K562 (cell line): ENCODE measurements around the gene DTNB. TPM values are rescaled to one million over a fixed set of nuclear protein-coding genes. Genes with fewer than 3 reads are reported as not detected.

Source experiments
- ATAC-seq: fragments of 200-7000 bp; cut with Tn5 transposase; 3 replicates; pipeline ENCODE4 v1.9.1; 2020; ENCODE audit warnings: moderate library complexity
- BruUV-seq: library from RNA; stranded (reverse); fragments of 400-500 nt; replicated peaks from 2 replicates; lab custom pipeline; 2021; lab: Mats Ljungman, UMichigan
- CTCF ChIA-PET: fragments of 300-600 bp; formaldehyde crosslinking; extraction: SDS; loops from one replicate; lab custom pipeline; 2021; ENCODE audit warnings: low intra/inter-chr PET ratio; lab: Yijun Ruan, JAX
- POLR2A ChIA-PET: fragments of 300-600, 350-650 bp; sonication (Branson Sonifier 250); formaldehyde crosslinking; extraction: SDS; loops from one replicate; lab custom pipeline; 2021; ENCODE audit warnings: antibody characterized with exemption, inconsistent platforms; lab: Yijun Ruan, JAX
- DNase-seq, 4 experiments: peaks; one replicate each; pipeline versions ENCODE4 v3.0.0 to v3.0.0-alpha.2; 2011 to 2018; ENCODE audit warnings: low spot score in 3 of 4, mixed read lengths in 3 of 4; ENCODE audit errors: extremely low read depth in 1 of 4
- FAIRE-seq: peaks from 2 replicates; lab custom pipeline; 2011; peaks lifted over from hg19 to GRCh38; lab: Jason Lieb, UNC
- H2AFZ ChIP-seq: 2 replicates; pipeline ENCODE4 v1.6.0; 2011; ENCODE audit warnings: low read depth, low read length, control low read depth, inconsistent platforms
- H3K27ac ChIP-seq: fragments of 200-600 bp; 3 replicates; pipeline ENCODE4 v1.8.0; 2011; ENCODE audit warnings: low read depth, mild to moderate bottlenecking, control low read depth, inconsistent platforms, low read length, moderate library complexity, mixed read lengths; ENCODE audit errors: extremely low read depth
- H3K27me3 ChIP-seq, 2 experiments: fragments of 300-600 bp in 1 of 2; 2 replicates in 1 of 2; 3 replicates in 1 of 2; pipeline versions ENCODE4 v1.6.0 to v1.8.0; 2011; ENCODE audit warnings: inconsistent platforms in 2 of 2, low read length in 2 of 2, mild to moderate bottlenecking in 1 of 2, mixed read lengths in 1 of 2, moderate library complexity in 1 of 2; ENCODE audit not compliant: control insufficient read depth in 2 of 2, insufficient read depth in 2 of 2
- H3K36me3 ChIP-seq: fragments of 300-600 bp; 3 replicates; pipeline ENCODE4 v1.8.0; 2011; ENCODE audit warnings: mild to moderate bottlenecking, low read length, inconsistent platforms; ENCODE audit not compliant: control insufficient read depth, insufficient read depth
- H3K4me1 ChIP-seq, 2 experiments: fragments of 200-600 bp in 1 of 2; replicated peaks in 1 of 2; 2 replicates in 1 of 2; 3 replicates in 1 of 2; pipeline versions ENCODE4 v1.5.1 to v1.8.0; 2011; ENCODE audit warnings: inconsistent platforms in 2 of 2, low read length in 2 of 2, mild to moderate bottlenecking in 1 of 2, mixed read lengths in 1 of 2, moderate library complexity in 1 of 2; ENCODE audit not compliant: control insufficient read depth in 2 of 2, insufficient read depth in 2 of 2
- H3K4me2 ChIP-seq: 2 replicates; pipeline ENCODE4 v1.6.1; 2011; ENCODE audit warnings: low read length, control low read depth, inconsistent platforms, mixed read lengths; ENCODE audit not compliant: insufficient read depth
- H3K4me3 ChIP-seq: fragments of 200-600 bp; sonication (generic), shearing (Covaris generic); 2 replicates; pipeline ENCODE4 v1.5.1; 2016; ENCODE audit warnings: control low read depth, inconsistent platforms
- H3K79me2 ChIP-seq: fragments of 200-600 bp; 3 replicates; pipeline ENCODE4 v1.8.0; 2011; ENCODE audit warnings: low read length, inconsistent platforms; ENCODE audit not compliant: control insufficient read depth, insufficient read depth
- H3K9ac ChIP-seq, 2 experiments: 2 replicates each; pipeline versions ENCODE4 v1.6.0 to v1.6.1; 2011; ENCODE audit warnings: low read depth in 2 of 2, low read length in 2 of 2, control low read depth in 1 of 2, inconsistent platforms in 1 of 2, mild to moderate bottlenecking in 1 of 2, mixed read lengths in 1 of 2; ENCODE audit not compliant: insufficient read depth in 1 of 2
- H3K9me1 ChIP-seq: one replicate; pipeline ENCODE4 v1.6.0; 2011; ENCODE audit warnings: inconsistent platforms, mild to moderate bottlenecking, low read length, moderate library complexity; ENCODE audit not compliant: control insufficient read depth, insufficient read depth
- H3K9me3 ChIP-seq: replicated peaks from 2 replicates; pipeline ENCODE4 v1.5.1; 2011; ENCODE audit warnings: low read depth, low read length, inconsistent platforms; ENCODE audit not compliant: control insufficient read depth, insufficient read depth
- H4K20me1 ChIP-seq: replicated peaks from 2 replicates; pipeline ENCODE4 v1.6.1; 2011; ENCODE audit warnings: low read length, inconsistent platforms, mixed read lengths; ENCODE audit not compliant: control insufficient read depth, insufficient read depth
- BRF1 ChIP-seq: IDR thresholded peaks from 3 replicates; pipeline ENCODE4 v1.6.1; 2011; ENCODE audit warnings: borderline replicate concordance, mild to moderate bottlenecking; ENCODE audit not compliant: insufficient read length; ENCODE audit errors: extremely low read depth
- DIDO1 ChIP-seq: fragments of 450-650 bp; IDR thresholded peaks from 2 replicates; pipeline ENCODE4 v1.6.1; 2016; ENCODE audit warnings: low read depth, missing biosample characterization, missing genetic modification characterization
- DPF2 ChIP-seq: fragments of 450-650 bp; IDR thresholded peaks from 2 replicates; pipeline ENCODE4 v1.6.1; 2016
- ELK3 ChIP-seq: fragments of 450-650 bp; formaldehyde crosslinking; IDR thresholded peaks from 2 replicates; pipeline ENCODE4 v1.4.0; 2020; ENCODE audit warnings: mild to moderate bottlenecking
- HNRNPH1 ChIP-seq: fragments of 200-400 bp; formaldehyde crosslinking; optimal IDR thresholded peaks from 2 replicates; pipeline ENCODE3; 2017; ENCODE audit warnings: low read depth, mild to moderate bottlenecking, low read length, moderate library complexity
- ILK ChIP-seq: fragments of 450-650 bp; IDR thresholded peaks from 2 replicates; pipeline ENCODE4 v1.6.1; 2016; ENCODE audit warnings: missing genetic modification characterization, low read depth, mild to moderate bottlenecking, missing compliant biosample characterization, moderate library complexity, borderline replicate concordance
- MAFF ChIP-seq: IDR thresholded peaks from 2 replicates; pipeline ENCODE4 v1.6.1; 2012; ENCODE audit warnings: low read length, improper control_type of control experiment
- MXD1 ChIP-seq: fragments of 250-450 bp; sonication (Bioruptor Pico); IDR thresholded peaks from 2 replicates; pipeline ENCODE4 v1.8.0; 2021; ENCODE audit warnings: borderline replicate concordance, mild to moderate bottlenecking, moderate library complexity; ENCODE audit not compliant: poor library complexity, severe bottlenecking
- RNF2 ChIP-seq: sonication (generic); IDR thresholded peaks from 2 replicates; pipeline ENCODE4 v1.6.1; 2016
- ZNF589 ChIP-seq: fragments of 200-800 bp; sonication (Bioruptor generic); IDR thresholded peaks from 2 replicates; pipeline ENCODE4 v1.6.1; 2016; ENCODE audit warnings: low read depth, missing genetic modification characterization, missing compliant biosample characterization
- WGBS: fragments of 100-300 bp; shearing (Covaris generic); methylation state at CpG from one replicate; pipeline ENCODE4 v1.1.6; 2016; ENCODE audit warnings: low coverage, mixed read lengths; ENCODE audit not compliant: insufficient coverage; ENCODE audit errors: missing lambda C conversion rate; 5-methylcytosine and 5-hydroxymethylcytosine counted together
- in situ Hi-C: fragments of 300-500 bp; cut with MboI; formaldehyde crosslinking; loops from 4 replicates; pipeline ENCODE4 v1.15.0; 2018; ENCODE audit warnings: inconsistent platforms, mixed read lengths
- intact Hi-C: fragments of 100-400 bp; cut with micrococcal nuclease; formaldehyde crosslinking; loops from 2 replicates; pipeline ENCODE4 v1.14.2; 2022
- polyA plus RNA-seq, 8 experiments: library from polyadenylated mRNA; depleted of rRNA in 4 of 8; stranded (reverse) in 5 of 8; unstranded in 3 of 8; fragments of >200 nt; fragmentation: Nextera tagmentation in 2 of 8; fragmentation: Illumina TruSeq in 1 of 8; extraction: Ambion mirVana in 2 of 8; extraction: Trizol in 1 of 8; gene quantifications; 2 replicates each; pipeline versions ENCODE4 v1.2.1 to v1.2.3, GENCODE V29; 2011 to 2014; ENCODE audit warnings: inconsistent platforms in 1 of 8, missing spikeins in 1 of 8
- total RNA-seq, 7 experiments: library from RNA; depleted of rRNA in 6 of 7; stranded (reverse); fragments of >200 nt in 6 of 7; fragmentation: Illumina TruSeq in 2 of 7; extraction: Trizol in 2 of 7; gene quantifications; 2 replicates each; pipeline versions ENCODE4 v1.2.1 to v1.2.3, GENCODE V29; 2011 to 2021; ENCODE audit warnings: low replicate concordance in 1 of 7

The DTNB gene
- total and polyA plus RNA-seq, 9 of the 15 experiments (the other 6 are each of a cell fraction or from before 2014, with no cell fraction given): 0.18 to 2.0 (median 0.77) TPM; not detected in 2

- in situ Hi-C loops: no loop called here
- Histone ChIP-seq H3K27ac (no peak overlapping the region), H3K79me2 (no peaks in the 10 kb centered on the region), H3K4me2 (no peak overlapping the region), H3K9me1 (no peaks in the 10 kb centered on the region), H2AFZ (no peak overlapping the region), H3K4me1 (no peaks in the 10 kb centered on the region), H3K36me3 (no peaks in the 10 kb centered on the region), H4K20me1 (no peaks in the 10 kb centered on the region), H3K9me3 (no peaks in the 10 kb centered on the region), H3K4me3 (no peak overlapping the region), H3K9ac (no peak overlapping the region), H3K27me3 (peaks cover 6 to 24% of the 10 kb centered on the region in 2 experiments; a peak in 4 of 5 replicates)
- ChIA-PET CTCF (no interaction called here), POLR2A (no interaction called here)
- 5% methylated on average over 9 of the region's 9 CpGs for WGBS
- no TSS peak for BruUV-seq
- no peak for TF ChIP-seq RNF2
- TF ChIP-seq DPF2: no peak
- ATAC-seq (no peak), DNase-seq (no peak), FAIRE-seq (peak; percentile 46)
- intact Hi-C loops: no loop called here
Measured at GRCh38 chr2:25639131-25639530, 34.2 kb downstream of the DTNB start.

GRCh38 chr2:25635797-25636196 lies 37.6 kb downstream of the DTNB start:
- POLR2A ChIA-PET: no interaction called here
- Histone ChIP-seq H3K27ac (no peak overlapping the region), H3K9ac (no peak overlapping the region)
- no peak for FAIRE-seq
- intact Hi-C loops: no loop called here
- no peak for TF ChIP-seq ILK (tag)
- TF ChIP-seq HNRNPH1: no peak
- TF ChIP-seq ELK3 (CRISPR knock-in tag): no peak
- no peak for TF ChIP-seq BRF1
- no peak for TF ChIP-seq MXD1 (CRISPR knock-in tag)
- TF ChIP-seq MAFF: no peak
- TF ChIP-seq ZNF589 (CRISPR knock-in tag): no peak
- TF ChIP-seq DIDO1 (tag): no peak
- TF ChIP-seq, all 486 proteins: peak for 0
- Histone ChIP-seq H3K4me3 (no peak overlapping the region), H3K4me2 (no peak overlapping the region), H3K79me2 (no peaks in the 10 kb centered on the region), H3K9me1 (no peaks in the 10 kb centered on the region), H3K9me3 (no peaks in the 10 kb centered on the region), H4K20me1 (no peaks in the 10 kb centered on the region), H3K27me3 (peaks cover 4 to 11% of the 10 kb centered on the region in 2 experiments; a peak in 3 of 5 replicates), H3K4me1 (no peaks in the 10 kb centered on the region), H2AFZ (no peak overlapping the region), H3K36me3 (no peaks in the 10 kb centered on the region)
- ATAC-seq (no peak), DNase-seq (no peak)
- in situ Hi-C loops: no loop called here
- CTCF ChIA-PET: no interaction called here
- BruUV-seq: no TSS peak
- WGBS: 0% methylated on average over 1 of the region's 1 CpG
